Limb (tissue), 2 donors: ENCODE measurements around the gene RABGGTB.
"Not testable (repeated sequence)": the region's sequence is repeated elsewhere in the genome, so short reads cannot be mapped to it uniquely, and the experiment has no call there.

Source experiments
- DNase-seq, 2 donors: peaks; one replicate each; pipeline ENCODE4 v3.0.0-alpha.2; 2016; ENCODE audit errors: extremely low spot score in 2 of 2

The RABGGTB gene

DNA sequence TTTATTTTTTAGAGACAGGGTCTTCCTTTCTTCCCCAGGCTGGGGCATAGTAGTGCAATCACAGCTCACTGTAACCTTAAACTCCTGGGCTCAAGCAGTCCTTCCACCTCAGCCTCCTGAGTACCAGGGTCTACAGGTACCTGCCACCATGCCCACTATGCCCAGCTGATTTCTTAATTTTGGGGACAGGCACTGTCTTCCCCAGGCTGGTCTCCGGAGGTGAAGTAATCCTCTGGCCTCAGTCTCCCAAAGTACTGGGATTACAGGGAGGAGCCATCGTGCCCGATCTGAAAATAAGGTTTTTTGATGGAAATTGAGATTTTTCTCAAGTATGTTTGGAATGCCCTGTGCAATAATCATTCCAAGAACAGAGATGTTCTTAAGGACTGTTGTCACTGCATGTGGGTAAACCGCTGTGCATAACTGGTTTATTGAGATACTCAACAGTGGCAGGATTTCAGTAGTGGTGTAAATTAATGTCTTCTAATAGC, 9.7 kb downstream of the RABGGTB start:
- DNase-seq, result no peak

DNA sequence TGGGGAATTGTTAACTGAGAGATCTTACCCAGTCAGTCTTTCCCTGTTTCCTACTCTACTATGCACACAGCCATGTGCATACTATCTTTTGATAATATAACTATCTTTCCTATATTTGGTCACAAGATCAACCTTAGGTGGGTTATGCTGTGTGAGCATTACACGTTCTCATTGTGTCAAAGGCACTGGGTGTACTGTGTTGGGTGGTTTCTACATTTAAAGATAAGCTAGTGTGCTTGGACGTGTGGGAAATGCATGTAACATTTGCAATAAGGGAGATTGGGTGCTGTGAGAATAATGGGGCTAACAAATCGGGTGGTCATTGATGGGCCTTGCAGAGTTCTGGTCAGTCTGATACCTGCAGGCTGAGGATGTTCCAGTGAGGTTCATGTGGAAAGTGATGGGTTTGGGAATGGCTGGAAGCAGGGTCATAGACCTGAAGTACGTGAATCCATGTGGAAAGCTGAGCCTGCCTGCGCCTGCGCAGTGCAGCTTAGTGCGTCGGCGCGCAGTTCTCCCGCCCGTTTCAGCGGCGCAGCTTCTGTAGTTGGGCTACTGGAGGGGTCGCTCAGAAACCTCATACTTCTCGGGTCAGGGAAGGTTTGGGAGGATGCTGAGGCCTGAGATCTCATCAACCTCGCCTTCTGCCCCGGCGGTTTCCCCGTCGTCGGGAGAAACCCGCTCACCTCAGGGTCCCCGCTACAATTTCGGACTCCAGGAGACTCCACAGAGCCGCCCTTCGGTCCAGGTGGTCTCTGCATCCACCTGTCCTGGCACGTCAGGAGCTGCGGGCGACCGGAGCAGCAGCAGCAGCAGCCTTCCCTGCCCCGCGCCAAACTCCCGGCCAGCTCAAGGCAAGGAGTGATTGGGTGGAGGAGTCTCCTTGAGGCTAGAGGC, 10.6 kb downstream of the RABGGTB start, which contains the start of gene MSH4:
Gene MSH4, plus strand, starts transcription at position 507 of the 897 bp plus-strand sequence. Its CDS starts 104 bp downstream, at position 611.
- DNase-seq, result no peak

DNA sequence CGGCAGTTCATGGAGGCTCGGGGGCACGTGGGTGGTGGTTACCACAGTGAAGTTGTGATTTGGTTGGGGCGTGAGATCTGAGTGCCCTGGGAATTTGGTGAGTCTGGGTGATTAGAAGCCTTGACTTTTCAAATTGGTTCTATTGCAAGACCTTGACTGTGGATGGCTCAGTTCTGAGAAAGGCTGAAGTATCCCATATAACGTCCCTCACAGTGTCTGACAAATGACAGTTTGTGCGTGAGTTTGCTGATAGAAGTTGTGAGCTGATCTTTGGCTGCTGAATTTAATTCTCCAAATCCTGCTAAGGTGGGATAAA, 11.2 kb downstream of the RABGGTB start:
- DNase-seq, result no peak

DNA sequence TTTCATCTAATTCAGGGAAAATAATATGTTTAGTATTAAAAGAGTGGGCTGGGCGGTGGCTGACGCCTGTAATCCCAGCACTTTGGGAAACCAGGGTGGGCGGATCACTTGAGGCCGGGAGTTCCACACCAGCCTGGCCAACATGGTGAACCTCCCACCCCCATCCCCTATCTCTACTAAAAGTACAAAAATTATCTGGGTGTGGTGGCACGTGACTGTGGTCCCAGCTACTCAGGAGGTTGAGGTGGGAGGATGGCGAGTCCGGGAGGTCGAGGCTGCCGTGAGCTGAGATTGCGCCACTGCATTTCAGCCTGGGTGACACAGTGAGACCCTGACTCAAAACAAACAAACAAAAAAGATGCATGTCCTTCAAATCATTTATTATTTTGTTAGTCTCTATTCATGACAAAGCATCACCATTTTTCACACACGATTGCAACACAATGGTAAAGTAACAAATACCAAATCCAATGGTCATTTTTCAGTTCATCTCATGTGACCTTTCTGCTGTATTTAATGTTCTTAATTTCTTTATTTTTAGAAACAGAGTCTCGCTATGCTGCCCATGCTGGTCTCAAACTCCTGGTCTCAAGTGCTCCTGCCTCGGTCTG, 11.7 kb downstream of the RABGGTB start:
- DNase-seq, result no peak

DNA sequence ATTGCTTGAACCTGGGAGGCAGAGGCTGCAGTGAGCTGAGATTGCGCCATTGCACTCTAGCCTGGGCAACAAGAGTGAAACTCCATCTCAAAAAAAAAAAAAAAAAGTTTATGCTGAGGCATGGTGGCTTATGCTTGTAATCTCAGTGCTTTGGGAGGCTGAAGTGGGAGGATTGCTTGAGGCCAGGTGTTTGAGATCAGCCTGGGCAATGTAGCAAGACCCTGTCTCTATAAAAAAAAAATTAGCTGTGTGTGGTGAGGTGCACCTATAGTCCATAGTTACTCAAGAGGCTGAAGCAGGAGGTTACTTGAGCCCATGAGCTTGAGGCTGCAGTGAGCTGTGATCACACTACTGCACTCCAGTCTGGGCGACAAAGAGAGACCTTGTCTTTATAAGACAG, 15.4 kb downstream of the RABGGTB start:
- DNase-seq, result not testable (repeated sequence)

DNA sequence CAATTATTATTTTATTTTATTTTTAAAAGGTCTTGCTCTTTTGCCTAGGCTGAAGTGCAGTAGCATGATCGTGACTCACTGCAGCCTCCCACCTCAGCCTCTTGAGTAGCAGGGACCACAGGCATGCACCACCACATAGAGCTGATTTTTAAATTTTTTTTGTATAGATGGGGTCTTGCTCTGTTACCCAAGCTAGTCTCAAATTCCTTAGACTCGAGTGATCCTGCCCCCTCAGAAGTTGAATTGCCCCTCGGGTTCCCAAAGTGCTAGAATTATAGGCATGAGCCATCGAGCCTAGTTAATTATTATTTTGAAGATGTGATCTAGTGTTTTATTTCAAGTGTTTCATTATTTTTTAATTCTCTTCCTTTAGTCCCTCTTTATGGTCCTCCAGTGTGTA, 22.9 kb downstream of the RABGGTB start:
- DNase-seq, result no peak

DNA sequence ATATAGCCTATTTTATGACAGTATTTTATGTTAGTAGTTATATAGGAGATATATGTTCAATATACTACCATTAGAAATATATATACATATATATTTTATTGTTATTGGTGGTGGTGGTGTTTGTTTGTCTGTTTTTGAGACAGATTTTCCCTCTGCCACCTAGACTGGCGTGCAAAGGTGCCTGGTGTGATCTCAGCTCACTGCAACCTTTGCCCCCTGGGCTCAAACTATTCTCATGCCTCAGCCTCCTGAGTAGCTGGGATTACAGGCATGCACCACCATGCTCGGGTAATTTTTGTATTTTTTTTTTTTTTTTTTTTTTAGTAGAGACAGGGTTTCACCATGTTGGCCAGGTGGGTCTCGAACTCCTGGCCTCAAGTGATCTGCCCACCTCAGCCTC, 24.1 kb downstream of the RABGGTB start:
- DNase-seq, result not testable (repeated sequence)

DNA sequence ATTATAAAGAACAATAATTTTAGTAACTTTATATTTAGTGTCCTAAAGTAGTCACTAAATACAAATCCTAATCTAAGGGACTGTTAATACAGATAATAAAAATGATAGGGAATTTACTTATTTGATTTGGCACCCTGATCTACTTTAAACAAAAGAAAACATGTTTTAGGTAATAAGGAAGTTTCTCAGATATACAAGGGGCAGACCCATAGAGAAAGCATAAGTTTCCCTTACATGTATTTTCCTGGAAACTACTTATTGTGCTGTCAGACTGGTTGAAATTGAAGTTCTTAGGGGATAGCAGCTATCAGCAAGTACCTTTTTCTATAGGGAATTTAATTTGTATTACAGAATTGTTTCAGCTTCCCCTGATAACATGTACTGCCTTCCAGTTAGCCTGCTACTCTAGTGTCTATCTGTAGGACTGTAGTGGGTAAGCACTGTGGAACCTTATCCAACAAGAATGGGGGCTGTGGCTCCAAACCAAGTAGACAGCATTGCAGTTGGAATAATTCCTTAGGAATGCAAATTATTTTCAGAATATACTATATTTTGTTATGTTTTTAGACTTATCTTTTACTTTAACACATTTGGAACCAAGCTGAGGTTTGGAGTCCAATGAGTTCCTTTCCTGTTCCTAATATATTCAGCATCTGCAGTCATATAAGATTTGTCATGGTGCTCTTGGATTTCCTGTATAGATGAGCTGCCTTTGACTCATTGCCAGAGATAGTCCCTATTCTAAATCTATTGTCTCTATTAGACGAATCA, 25.3 kb downstream of the RABGGTB start:
- no peak for DNase-seq

DNA sequence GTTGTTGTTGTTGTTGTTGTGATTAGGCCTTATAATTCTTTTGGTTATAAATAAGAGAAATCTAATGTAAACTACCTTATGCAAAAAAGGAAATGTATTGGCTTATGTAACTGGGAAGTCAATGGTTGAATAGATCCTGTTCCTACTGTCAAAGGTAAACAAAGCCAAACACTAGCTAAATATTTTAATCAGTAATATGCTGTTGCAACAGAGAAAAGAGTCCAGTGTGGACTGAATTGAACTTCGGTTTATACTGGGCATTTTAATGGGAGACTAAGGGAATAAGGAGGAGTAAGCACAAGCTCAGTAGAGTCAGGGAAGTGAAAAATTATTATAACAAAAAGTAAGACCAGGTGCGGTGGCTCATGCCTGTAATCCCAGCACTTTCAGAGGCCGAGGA, 26.0 kb downstream of the RABGGTB start:
- no peak for DNase-seq

DNA sequence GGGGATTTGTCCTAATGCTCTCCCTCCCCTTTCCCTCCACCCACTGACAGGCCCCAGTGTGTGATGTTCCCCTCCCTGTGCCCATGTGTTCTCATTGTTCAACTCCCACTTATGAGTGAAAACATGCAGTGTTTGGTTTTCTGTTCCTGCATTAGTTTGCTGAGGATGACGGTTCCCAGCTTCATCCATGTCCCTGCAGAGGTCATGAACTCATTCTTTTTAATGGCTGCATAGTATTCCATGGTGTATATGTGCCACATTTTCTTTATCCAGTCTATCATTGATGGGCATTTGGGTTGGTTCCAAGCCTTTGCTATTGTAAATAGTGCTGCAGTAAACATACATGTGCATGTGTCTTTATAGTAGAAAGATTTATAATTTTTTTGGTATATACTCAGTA, 37.5 kb downstream of the RABGGTB start:
- DNase-seq, result not testable (repeated sequence)

DNA sequence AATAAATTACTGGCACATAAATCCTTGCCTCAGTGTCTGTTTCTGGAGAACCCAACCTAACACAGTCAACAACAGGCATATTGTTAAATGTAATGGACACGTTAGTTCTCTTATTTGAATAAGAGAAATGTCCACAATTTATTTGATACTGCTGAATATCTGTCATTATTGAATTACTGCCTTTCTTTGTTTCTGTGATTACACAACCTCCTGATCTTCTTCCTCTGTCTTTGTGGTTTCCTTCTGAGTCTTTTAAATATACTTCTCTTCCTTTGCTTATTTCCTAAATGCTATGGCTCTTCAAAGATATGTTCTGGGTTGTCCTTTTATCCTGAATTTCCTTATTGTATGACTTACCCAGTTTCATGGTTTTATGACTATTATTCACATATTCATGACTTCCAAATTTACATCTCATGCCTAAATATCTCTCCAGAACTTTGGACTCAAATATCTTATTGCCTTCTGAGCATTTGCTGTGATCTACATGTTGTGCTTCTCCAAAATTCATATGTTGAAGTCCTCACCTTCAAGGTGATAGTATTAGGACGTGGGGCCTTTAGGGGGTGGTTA, 50.6 kb downstream of the RABGGTB start:
- DNase-seq, result no peak

DNA sequence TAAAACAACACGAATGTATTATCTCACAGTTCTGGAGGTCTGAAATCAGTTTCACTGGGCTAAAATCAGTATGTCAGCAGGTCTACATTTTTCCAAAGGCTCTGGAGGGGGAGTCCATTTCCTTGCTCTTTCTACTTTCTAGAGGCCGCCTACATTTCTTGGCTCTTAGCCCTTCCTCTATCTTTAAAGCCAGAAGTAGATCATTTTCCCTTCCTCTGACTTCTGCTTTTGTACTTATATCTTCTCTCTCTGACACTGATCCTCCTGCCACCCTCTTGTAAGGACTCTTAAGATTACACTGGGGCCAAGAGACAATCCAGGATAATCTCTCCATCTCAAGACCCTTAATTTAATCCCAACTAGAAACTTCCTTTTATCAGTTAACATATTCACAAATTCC, 52.0 kb downstream of the RABGGTB start:
- DNase-seq, result no peak

DNA sequence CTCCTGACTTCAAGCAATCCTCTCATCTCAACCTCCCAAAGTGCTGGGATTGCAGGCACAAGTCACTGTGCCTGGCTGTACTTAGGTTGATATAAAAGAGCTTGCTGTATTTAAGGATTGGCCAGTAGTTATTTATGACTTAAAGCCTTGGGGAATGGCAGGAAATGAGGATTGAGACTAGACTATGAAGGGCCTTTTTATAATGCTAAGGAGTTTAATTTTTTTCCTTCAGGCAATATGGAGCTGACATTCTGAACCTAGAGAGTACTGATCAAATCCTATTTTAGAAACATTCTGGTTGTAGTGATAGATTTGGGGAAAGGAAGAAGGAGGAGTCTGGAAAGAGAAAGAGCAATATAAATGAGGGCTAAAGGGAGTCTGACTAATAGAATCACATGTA, 55.4 kb downstream of the RABGGTB start:
- no peak for DNase-seq
